Kidney epithelial cell (primary cell): ENCODE data around the gene STK10. TPM values are rescaled to one million over a fixed set of nuclear protein-coding genes. Genes with fewer than 3 reads are reported as not detected.

ENCODE experiments used
- DNase-seq: peaks from one replicate; pipeline ENCODE4 v3.0.0-alpha.2; 2010; ENCODE audit warnings: low read depth
- H3K27me3 ChIP-seq: 2 replicates; pipeline ENCODE4 v1.6.0; 2011; ENCODE audit warnings: low read length; ENCODE audit not compliant: control insufficient read depth, insufficient read depth
- H3K36me3 ChIP-seq: 2 replicates; pipeline ENCODE4 v1.5.1; 2011; ENCODE audit warnings: low read length; ENCODE audit not compliant: control insufficient read depth, insufficient read depth
- H3K4me3 ChIP-seq: 2 replicates; pipeline ENCODE4 v1.5.1; 2011; ENCODE audit warnings: low read depth, mild to moderate bottlenecking, control low read depth, low read length
- CTCF ChIP-seq: IDR thresholded peaks from 2 replicates; pipeline ENCODE4 v1.5.1; 2011; ENCODE audit warnings: mild to moderate bottlenecking, moderate library complexity, low read length, control low read depth, inconsistent platforms; ENCODE audit not compliant: insufficient read depth, poor library complexity, severe bottlenecking
- total RNA-seq: library from RNA; depleted of rRNA; stranded (reverse); fragments of >200 nt; gene quantifications from 2 replicates; pipeline ENCODE4 v1.2.3, GENCODE V29; 2015

Gene STK10
- total RNA-seq, 1 donor from 2014 or later = 24.7 TPM

- TF ChIP-seq CTCF = no peak
- no peak for DNase-seq
- Histone ChIP-seq H3K36me3 (no peaks in the 10 kb centered on the region), H3K27me3 (no peaks in the 10 kb centered on the region), H3K4me3 (no peak overlapping the region)
Measured at GRCh38 chr5:172186114-172186695, 1.8 kb downstream of the STK10 start.

GRCh38 chr5:172185096-172185461 lies 2.9 kb downstream of the STK10 start:
- H3K4me3 ChIP-seq = no peak overlapping the region
- no peaks in the 10 kb centered on the region for H3K36me3 ChIP-seq
- DNase-seq = no peak
- H3K27me3 ChIP-seq = no peaks in the 10 kb centered on the region
- no peak for TF ChIP-seq CTCF

GRCh38 chr5:172183881-172184280 lies 4.1 kb downstream of the STK10 start:
- DNase-seq = no peak
- no peak for TF ChIP-seq CTCF
- no peak overlapping the region for H3K4me3 ChIP-seq
- H3K36me3 ChIP-seq = no peaks in the 10 kb centered on the region
- no peaks in the 10 kb centered on the region for H3K27me3 ChIP-seq

DNA sequence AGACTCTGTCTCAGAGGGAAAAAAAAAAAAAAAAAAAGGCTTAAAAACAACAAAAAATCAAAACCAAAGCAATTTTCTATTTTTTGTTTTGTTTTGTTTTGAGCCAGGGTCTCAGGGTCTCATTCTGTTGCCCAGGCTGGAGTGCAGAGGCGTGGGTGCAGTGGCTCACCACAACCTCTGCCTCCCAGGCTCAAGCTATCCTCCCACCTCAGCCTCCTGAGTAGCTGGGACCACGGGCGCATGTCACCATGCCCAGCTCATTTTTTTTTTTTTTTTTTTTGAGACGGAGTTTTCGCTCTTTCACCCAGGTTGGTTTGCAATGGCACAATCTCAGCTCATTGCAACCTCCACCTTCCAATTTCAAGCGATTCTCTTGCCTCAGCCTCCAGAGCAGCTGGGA lies 5.7 kb downstream of the STK10 start:
- Histone ChIP-seq H3K36me3 (no peaks in the 10 kb centered on the region), H3K4me3 (no peak overlapping the region), H3K27me3 (no peaks in the 10 kb centered on the region)
- no peak for DNase-seq
- no peak for TF ChIP-seq CTCF

GRCh38 chr5:172180936-172181335 lies 7.1 kb downstream of the STK10 start:
- H3K36me3 ChIP-seq = no peaks in the 10 kb centered on the region
- no peak for DNase-seq
- no peaks in the 10 kb centered on the region for H3K27me3 ChIP-seq
- TF ChIP-seq CTCF = no peak
- H3K4me3 ChIP-seq = no peak overlapping the region
